Activated naive CD8-positive, alpha-beta T cell treated with anti-CD3 and anti-CD28 coated beads for 36 hours (primary cell): ENCODE measurements around the gene SPAG9. TPM values are rescaled to one million over a fixed set of nuclear protein-coding genes. Genes with fewer than 3 reads are reported as not detected.

Experiments used
- DNase-seq: peaks from one replicate; pipeline ENCODE4 v3.0.0; 2021
- H3K27ac Mint-ChIP-seq: one replicate; pipeline ENCODE4 v1.8.0; 2022; ENCODE audit warnings: mild to moderate bottlenecking, moderate library complexity, mixed read lengths
- H3K27me3 Mint-ChIP-seq: one replicate; pipeline ENCODE4 v1.8.0; 2022; ENCODE audit warnings: mild to moderate bottlenecking, mixed read lengths
- H3K36me3 Mint-ChIP-seq: one replicate; pipeline ENCODE4 v1.8.0; 2021; ENCODE audit warnings: mild to moderate bottlenecking, mixed read lengths
- H3K4me1 Mint-ChIP-seq: one replicate; pipeline ENCODE4 v1.8.0; 2021; ENCODE audit warnings: mixed read lengths
- H3K4me3 Mint-ChIP-seq: one replicate; pipeline ENCODE4 v1.8.0; 2022; ENCODE audit warnings: mild to moderate bottlenecking, moderate library complexity, mixed read lengths
- H3K9me3 Mint-ChIP-seq: one replicate; pipeline ENCODE4 v1.8.0; 2022; ENCODE audit warnings: mixed read lengths
- total RNA-seq, 2 experiments: library from RNA; stranded (reverse); gene quantifications; one replicate each; pipeline ENCODE4 v1.2.3, GENCODE V29; 2021

Gene SPAG9, protein sequence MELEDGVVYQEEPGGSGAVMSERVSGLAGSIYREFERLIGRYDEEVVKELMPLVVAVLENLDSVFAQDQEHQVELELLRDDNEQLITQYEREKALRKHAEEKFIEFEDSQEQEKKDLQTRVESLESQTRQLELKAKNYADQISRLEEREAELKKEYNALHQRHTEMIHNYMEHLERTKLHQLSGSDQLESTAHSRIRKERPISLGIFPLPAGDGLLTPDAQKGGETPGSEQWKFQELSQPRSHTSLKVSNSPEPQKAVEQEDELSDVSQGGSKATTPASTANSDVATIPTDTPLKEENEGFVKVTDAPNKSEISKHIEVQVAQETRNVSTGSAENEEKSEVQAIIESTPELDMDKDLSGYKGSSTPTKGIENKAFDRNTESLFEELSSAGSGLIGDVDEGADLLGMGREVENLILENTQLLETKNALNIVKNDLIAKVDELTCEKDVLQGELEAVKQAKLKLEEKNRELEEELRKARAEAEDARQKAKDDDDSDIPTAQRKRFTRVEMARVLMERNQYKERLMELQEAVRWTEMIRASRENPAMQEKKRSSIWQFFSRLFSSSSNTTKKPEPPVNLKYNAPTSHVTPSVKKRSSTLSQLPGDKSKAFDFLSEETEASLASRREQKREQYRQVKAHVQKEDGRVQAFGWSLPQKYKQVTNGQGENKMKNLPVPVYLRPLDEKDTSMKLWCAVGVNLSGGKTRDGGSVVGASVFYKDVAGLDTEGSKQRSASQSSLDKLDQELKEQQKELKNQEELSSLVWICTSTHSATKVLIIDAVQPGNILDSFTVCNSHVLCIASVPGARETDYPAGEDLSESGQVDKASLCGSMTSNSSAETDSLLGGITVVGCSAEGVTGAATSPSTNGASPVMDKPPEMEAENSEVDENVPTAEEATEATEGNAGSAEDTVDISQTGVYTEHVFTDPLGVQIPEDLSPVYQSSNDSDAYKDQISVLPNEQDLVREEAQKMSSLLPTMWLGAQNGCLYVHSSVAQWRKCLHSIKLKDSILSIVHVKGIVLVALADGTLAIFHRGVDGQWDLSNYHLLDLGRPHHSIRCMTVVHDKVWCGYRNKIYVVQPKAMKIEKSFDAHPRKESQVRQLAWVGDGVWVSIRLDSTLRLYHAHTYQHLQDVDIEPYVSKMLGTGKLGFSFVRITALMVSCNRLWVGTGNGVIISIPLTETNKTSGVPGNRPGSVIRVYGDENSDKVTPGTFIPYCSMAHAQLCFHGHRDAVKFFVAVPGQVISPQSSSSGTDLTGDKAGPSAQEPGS (N-terminal part only)
- 10 to 100 TPM; 27.4 to 30.2 TPM for total RNA-seq

GRCh38 chr17:51120739-51121619, at the start of gene SPAG9:
SPAG9 (minus strand) TSS chr17:51120868; CDS start chr17:51120656, 212 bp downstream.
- no peaks in the 10 kb centered on the region for H3K9me3 Mint-ChIP-seq
- no peaks in the 10 kb centered on the region for H3K27me3 Mint-ChIP-seq
- H3K4me1 Mint-ChIP-seq, result peaks cover 53% of the 10 kb centered on the region
- H3K36me3 Mint-ChIP-seq, result peaks cover 1% of the 10 kb centered on the region
- peak within 1 kb of the TSS; percentile 94 for H3K4me3 Mint-ChIP-seq
- H3K27ac Mint-ChIP-seq, result peak within 1 kb of the TSS; percentile 99
- DNase-seq, result peak; percentile 97

- H3K27me3 Mint-ChIP-seq, result peaks cover 4% of the 10 kb centered on the region
- peaks cover 49% of the 10 kb centered on the region for H3K36me3 Mint-ChIP-seq
- peaks cover 28% of the 10 kb centered on the region for H3K4me1 Mint-ChIP-seq
- DNase-seq, result no peak
- H3K9me3 Mint-ChIP-seq, result no peaks in the 10 kb centered on the region
- H3K4me3 Mint-ChIP-seq, result peak overlapping the region; percentile 62
- H3K27ac Mint-ChIP-seq, result peak overlapping the region; percentile 75
Observed at GRCh38 chr17:51169340-51169739, 48.7 kb upstream of the SPAG9 start.

DNA sequence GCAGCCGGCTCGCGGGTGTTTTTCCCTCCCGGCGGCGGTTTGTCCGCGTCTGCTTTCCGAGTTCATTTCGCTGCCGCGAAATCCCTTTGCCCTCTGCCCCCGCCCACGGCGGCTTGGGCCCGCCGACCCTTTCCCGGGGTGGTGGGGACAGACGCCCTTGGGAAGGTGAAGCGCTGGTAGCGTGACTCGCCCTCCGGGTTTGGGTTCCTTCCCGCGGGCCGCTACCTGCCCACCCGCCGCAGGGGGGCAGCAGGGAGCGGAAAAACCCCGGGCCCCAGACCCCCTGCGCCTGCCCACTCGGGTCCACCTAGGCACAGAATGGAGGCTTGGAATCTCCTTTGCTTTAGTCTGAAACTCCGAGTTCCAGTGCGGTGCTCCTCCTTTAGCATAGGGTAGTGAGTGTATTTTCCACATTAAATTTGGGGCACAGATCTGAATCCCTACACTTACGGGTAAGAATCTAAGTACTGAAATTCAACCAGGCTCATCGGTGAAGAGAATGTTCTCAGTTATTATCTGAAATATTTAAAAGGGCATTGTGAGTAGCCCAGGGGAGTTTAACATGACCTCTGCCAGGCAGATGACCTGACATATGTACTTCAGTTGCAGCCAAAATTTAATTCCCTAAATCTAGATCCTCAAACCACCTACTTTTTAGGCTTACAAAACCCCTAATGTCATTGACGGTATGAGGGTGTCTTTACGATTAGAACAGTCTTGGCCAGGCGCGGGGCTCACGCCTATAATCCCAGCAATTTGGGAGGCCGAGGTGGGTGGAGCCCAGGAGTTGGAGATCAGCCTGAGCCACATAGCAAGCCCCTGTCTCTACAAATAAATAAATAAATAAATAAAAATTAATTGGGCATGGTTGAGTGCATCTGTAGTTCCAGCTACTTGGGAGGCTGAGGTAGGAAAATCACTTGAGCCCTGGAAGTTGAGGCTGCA, 46.6 kb upstream of the SPAG9 start:
- peak; percentile 78 for DNase-seq
- peak overlapping the region; percentile 94 for H3K27ac Mint-ChIP-seq
- peaks cover 4% of the 10 kb centered on the region for H3K27me3 Mint-ChIP-seq
- H3K9me3 Mint-ChIP-seq, result no peaks in the 10 kb centered on the region
- H3K4me1 Mint-ChIP-seq, result peaks cover 28% of the 10 kb centered on the region
- H3K4me3 Mint-ChIP-seq, result peak overlapping the region; percentile 92
- H3K36me3 Mint-ChIP-seq, result peaks cover 50% of the 10 kb centered on the region

GRCh38 chr17:51166198-51166986, 45.7 kb upstream of the SPAG9 start, which contains the start of gene NME2:
NME2 (plus strand) TSS chr17:51166411; CDS start chr17:51166831, 420 bp downstream.
- Mint-ChIP-seq H3K4me3 (peak within 1 kb of the TSS; percentile 92), H3K27ac (peak within 1 kb of the TSS; percentile 94), H3K36me3 (peaks cover 55% of the 10 kb centered on the region), H3K4me1 (peaks cover 28% of the 10 kb centered on the region), H3K27me3 (peaks cover 4% of the 10 kb centered on the region), H3K9me3 (no peaks in the 10 kb centered on the region)
- DNase-seq, result peak; percentile 86

- Mint-ChIP-seq H3K4me1 (peaks cover 26% of the 10 kb centered on the region), H3K4me3 (peak overlapping the region; percentile 89), H3K36me3 (peaks cover 55% of the 10 kb centered on the region), H3K27ac (peak overlapping the region; percentile 94), H3K9me3 (no peaks in the 10 kb centered on the region), H3K27me3 (peaks cover 4% of the 10 kb centered on the region)
- DNase-seq, result no peak
Observed at GRCh38 chr17:51165680-51166197, 45.1 kb upstream of the SPAG9 start.

DNA sequence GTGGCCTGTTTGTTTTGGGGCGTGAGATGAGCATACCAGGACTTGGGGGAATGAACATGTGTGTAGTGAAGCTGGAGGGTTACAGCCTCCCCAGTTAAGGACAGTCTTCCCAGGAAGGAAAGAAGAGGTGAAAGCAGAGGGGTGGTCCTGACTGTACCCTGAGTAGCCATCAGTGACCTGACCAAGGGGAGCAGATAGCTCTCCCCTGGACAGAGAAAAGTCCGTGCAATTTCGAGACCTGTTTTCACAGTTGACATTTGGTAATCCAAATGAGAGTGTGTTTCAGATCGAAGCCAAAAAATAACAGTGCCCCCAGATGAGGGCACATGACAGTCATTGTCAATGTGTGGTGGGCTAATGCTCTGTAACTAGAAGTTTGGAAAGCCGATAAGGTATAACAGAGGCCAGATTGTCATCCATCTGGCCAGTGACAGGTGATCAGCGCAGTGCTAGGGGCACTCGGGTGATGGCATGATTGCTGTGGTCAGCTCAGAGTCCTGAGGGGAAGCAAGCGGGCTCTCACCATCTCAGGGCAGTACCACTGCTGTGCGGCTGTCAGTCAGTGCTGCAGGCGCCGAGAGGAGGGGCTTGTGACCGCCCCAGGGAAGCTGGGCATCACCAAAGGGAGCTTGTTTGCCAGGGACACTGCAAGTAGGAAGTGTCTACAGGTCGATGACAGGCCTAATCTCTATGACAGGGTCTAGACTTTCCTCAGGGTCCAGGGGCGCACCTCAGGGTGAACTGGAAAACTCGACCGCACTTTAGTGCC, 44.4 kb upstream of the SPAG9 start:
- peak overlapping the region; percentile 89 for H3K4me3 Mint-ChIP-seq
- no peak for DNase-seq
- H3K4me1 Mint-ChIP-seq, result peaks cover 26% of the 10 kb centered on the region
- peak overlapping the region; percentile 94 for H3K27ac Mint-ChIP-seq
- H3K36me3 Mint-ChIP-seq, result peaks cover 56% of the 10 kb centered on the region
- peaks cover 4% of the 10 kb centered on the region for H3K27me3 Mint-ChIP-seq
- H3K9me3 Mint-ChIP-seq, result no peaks in the 10 kb centered on the region

- no peak for DNase-seq
- no peak overlapping the region for H3K4me3 Mint-ChIP-seq
- no peak overlapping the region for H3K27ac Mint-ChIP-seq
- H3K27me3 Mint-ChIP-seq, result peaks cover 4% of the 10 kb centered on the region
- H3K36me3 Mint-ChIP-seq, result peaks cover 55% of the 10 kb centered on the region
- H3K9me3 Mint-ChIP-seq, result no peaks in the 10 kb centered on the region
- H3K4me1 Mint-ChIP-seq, result peaks cover 27% of the 10 kb centered on the region
Observed at GRCh38 chr17:51161541-51161940, 40.9 kb upstream of the SPAG9 start.

- Mint-ChIP-seq H3K9me3 (no peaks in the 10 kb centered on the region), H3K36me3 (peaks cover 58% of the 10 kb centered on the region), H3K4me1 (peaks cover 26% of the 10 kb centered on the region), H3K4me3 (no peak overlapping the region), H3K27ac (no peak overlapping the region), H3K27me3 (no peaks in the 10 kb centered on the region)
- DNase-seq, result no peak
Observed at GRCh38 chr17:51159604-51160003, 38.9 kb upstream of the SPAG9 start.

GRCh38 chr17:51155416-51155815, 34.7 kb upstream of the SPAG9 start:
- Mint-ChIP-seq H3K9me3 (no peaks in the 10 kb centered on the region), H3K4me3 (no peak overlapping the region), H3K27me3 (no peaks in the 10 kb centered on the region), H3K36me3 (peaks cover 33% of the 10 kb centered on the region), H3K4me1 (peaks cover 26% of the 10 kb centered on the region), H3K27ac (no peak overlapping the region)
- no peak for DNase-seq

GRCh38 chr17:51154176-51154575, 33.5 kb upstream of the SPAG9 start:
- no peak overlapping the region for H3K4me3 Mint-ChIP-seq
- H3K27me3 Mint-ChIP-seq, result no peaks in the 10 kb centered on the region
- peaks cover 23% of the 10 kb centered on the region for H3K4me1 Mint-ChIP-seq
- no peaks in the 10 kb centered on the region for H3K9me3 Mint-ChIP-seq
- H3K36me3 Mint-ChIP-seq, result peaks cover 26% of the 10 kb centered on the region
- H3K27ac Mint-ChIP-seq, result no peak overlapping the region
- no peak for DNase-seq

- H3K27me3 Mint-ChIP-seq, result no peaks in the 10 kb centered on the region
- H3K9me3 Mint-ChIP-seq, result no peaks in the 10 kb centered on the region
- DNase-seq, result peak; percentile 98
- no peak within 1 kb of the TSS for H3K4me3 Mint-ChIP-seq
- no peak within 1 kb of the TSS for H3K27ac Mint-ChIP-seq
- peaks cover 23% of the 10 kb centered on the region for H3K4me1 Mint-ChIP-seq
- peaks cover 24% of the 10 kb centered on the region for H3K36me3 Mint-ChIP-seq
Observed at GRCh38 chr17:51153210-51154072, 32.8 kb upstream of the SPAG9 start, which contains the start of gene NME1. NME1 (plus strand) TSS chr17:51153559; CDS start chr17:51155655, 2,096 bp downstream.
